ENCODE results near the gene COL6A3. TPM values are rescaled to one million over a fixed set of nuclear protein-coding genes. Genes with fewer than 3 reads are reported as not detected.
"Not testable (repeated sequence)": the region's sequence is repeated elsewhere in the genome, so short reads cannot be mapped to it uniquely, and the experiment has no call there.

The COL6A3 gene
- polyA plus RNA-seq, 1 donor: 235 TPM

- DNase-seq: no peak
Measured at GRCh38 chr2:237319086-237319820, 94.7 kb downstream of the COL6A3 start.

GRCh38 chr2:237316339-237316738 lies 97.6 kb downstream of the COL6A3 start:
- DNase-seq: no peak

- no peak for DNase-seq
Measured at GRCh38 chr2:237315829-237316225, 98.1 kb downstream of the COL6A3 start.

GRCh38 chr2:237315170-237315828 lies 98.7 kb downstream of the COL6A3 start:
- DNase-seq: peak; percentile 89

GRCh38 chr2:237314681-237315080 lies 99.3 kb downstream of the COL6A3 start:
- no peak for DNase-seq

GRCh38 chr2:237314198-237314597 lies 99.8 kb downstream of the COL6A3 start:
- DNase-seq: no peak

GRCh38 chr2:237312021-237312755 lies 101.8 kb downstream of the COL6A3 start:
- no peak for DNase-seq

GRCh38 chr2:237310515-237311114 lies 103.3 kb downstream of the COL6A3 start:
- DNase-seq: no peak

GRCh38 chr2:237309416-237309815 lies 104.5 kb downstream of the COL6A3 start:
- no peak for DNase-seq

GRCh38 chr2:237309011-237309410 lies 105.0 kb downstream of the COL6A3 start:
- no peak for DNase-seq

- DNase-seq: no peak
Measured at GRCh38 chr2:237307474-237307873, 106.5 kb downstream of the COL6A3 start.

- no peak for DNase-seq
Measured at GRCh38 chr2:237306787-237307170, 107.2 kb downstream of the COL6A3 start.

GRCh38 chr2:237306083-237306786 lies 107.7 kb downstream of the COL6A3 start:
- no peak for DNase-seq

- no peak for DNase-seq
Measured at GRCh38 chr2:237305579-237305978, 108.4 kb downstream of the COL6A3 start.

- DNase-seq: no peak
Measured at GRCh38 chr2:237304763-237305514, 109.0 kb downstream of the COL6A3 start.

- not testable (repeated sequence) for DNase-seq
Measured at GRCh38 chr2:237303244-237303643, 110.7 kb downstream of the COL6A3 start.

- DNase-seq: no peak
Measured at GRCh38 chr2:237301595-237301994, 112.4 kb downstream of the COL6A3 start.

- no peak for DNase-seq
Measured at GRCh38 chr2:237300739-237301138, 113.2 kb downstream of the COL6A3 start.

GRCh38 chr2:237299906-237300305 lies 114.1 kb downstream of the COL6A3 start:
- DNase-seq: no peak

GRCh38 chr2:237298151-237299118 lies 115.5 kb downstream of the COL6A3 start:
- DNase-seq: no peak

Measured in left kidney (tissue), 2 donors.